Cerebellar cortex (tissue), 1 donor: ENCODE data around the gene EML5.
A peak's percentile ranks its signal among the peaks of the same experiment; 100 is the strongest.

Experiments used
- DNase-seq: peaks from one replicate; pipeline ENCODE4 v3.0.0-alpha.2; 2015; ENCODE audit warnings: low spot score

The EML5 gene

DNA sequence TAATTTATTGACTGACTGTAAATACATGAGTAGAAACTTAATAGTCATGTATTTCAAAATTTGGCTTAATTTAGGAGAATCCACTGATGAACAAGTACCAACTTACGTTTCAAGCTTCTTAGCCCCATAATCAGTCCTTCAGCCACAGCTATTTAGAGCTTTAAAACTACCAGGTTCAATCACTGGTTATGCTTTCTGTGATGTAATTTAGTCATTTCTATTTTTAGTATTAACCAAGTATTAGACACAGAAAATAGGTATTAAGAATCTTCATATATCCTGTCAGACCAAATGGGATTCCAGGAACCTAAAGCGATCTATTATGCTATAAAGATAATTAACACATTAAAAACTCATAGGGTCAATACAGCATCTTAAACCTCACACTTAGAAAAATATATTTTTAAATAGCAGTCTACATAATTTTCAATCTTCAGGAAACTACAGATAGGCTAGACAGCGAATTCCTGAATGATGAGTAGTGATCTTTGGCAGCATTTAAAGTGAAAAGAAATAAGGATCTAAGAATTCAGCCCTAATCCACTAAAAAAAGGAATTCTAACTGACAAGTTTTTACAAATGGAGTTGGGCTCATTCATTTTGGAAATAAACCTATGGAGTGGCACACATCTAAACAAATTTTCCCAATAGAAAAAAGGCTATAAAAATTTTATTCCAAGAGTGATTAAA lies 178.4 kb downstream of the EML5 start:
- no peak for DNase-seq

DNA sequence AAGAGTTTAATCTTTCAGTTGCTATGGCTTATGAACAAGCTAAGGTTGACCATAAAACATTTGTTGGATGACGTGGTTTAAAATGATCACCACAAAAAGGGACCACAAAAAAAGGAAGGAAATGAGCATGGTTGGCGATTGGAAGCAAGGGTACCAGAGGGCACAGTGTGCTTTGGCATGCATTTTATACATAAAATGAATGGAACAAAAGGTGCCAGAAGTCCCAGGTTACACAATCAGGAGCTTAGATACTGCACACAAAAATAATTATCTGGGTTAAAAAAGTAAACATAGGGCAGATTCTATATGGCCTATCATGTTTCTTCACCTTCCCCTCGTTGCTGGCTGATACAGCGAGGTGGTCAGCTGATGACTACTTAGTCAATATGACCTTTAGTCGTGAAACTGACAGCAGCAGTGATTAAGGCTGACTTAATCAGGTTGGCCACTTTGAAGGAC lies 179.2 kb downstream of the EML5 start:
- no peak for DNase-seq

DNA sequence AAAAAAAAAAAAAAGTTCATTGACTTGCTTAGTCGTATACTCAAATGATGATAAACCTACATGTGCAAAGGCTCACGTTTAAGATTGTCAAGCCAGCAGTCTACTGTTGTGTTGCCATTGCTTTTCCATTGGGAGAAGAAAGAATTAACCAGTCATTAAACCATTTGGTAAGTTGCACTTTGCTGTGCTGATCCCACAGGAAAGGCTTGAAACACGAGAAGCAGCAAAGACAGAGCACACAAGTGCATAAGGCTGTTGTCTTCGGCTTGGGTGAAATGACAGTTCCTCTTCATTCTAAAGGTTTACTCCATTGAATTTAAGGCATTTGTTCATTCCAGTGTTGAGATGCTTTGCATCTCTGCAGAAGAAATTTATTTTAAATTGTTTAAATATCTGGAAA lies 179.8 kb downstream of the EML5 start:
- DNase-seq: no peak

DNA sequence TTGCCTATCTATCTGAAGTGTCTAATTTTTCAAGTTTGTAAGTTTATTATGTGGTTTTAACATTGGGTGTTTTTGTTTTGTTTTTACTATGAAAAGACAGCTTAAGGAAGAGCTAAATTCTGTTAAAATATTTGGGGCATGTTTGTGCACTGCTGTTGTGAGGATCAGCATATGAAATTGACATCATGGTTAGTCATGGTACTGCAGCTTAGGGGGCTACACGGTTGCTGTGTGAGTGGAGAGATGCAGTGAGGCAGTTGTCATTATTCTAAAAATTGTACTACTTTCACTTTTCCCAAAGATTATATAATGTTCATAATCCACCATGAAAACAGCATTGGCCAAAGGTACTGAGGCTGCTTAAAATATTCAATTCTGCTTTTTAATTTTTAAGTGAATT lies 180.9 kb downstream of the EML5 start:
- DNase-seq: no peak

DNA sequence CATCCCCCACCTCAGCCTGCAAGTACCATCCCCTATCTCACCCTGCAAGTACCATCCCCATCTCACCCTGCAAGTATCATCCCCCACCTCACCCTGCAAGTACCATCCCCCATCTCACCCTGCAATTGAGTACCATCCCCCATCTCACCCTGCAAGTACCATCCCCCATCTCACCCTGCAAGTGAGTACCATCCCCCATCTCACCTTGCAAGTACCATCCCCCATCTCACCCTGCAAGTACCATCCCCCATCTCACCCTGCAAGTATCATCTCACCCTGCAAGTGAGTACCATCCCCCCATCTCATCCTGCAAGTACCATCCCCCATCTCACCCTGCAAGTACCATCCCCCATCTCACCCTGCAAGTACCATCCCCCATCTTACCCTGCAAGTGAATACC lies 184.9 kb downstream of the EML5 start:
- DNase-seq: no peak

DNA sequence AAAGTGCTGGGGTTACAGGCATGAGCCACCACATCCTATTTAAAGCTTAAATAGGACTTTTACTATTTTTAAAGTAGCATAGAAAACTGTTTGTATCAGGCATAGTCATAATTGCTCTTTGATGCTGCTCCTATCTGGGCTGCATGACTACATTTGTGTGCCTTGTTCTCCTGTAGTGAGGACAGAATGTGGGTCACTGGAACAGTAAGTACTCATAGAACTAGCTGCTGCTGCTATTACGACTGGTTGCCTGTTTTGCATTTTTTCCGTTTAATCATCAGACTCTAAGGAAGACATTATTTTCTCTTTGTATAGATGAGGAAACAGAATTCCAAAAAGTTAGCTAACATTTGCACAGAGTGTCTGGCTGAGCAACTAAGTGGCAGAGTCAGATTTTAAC lies 187.2 kb downstream of the EML5 start:
- no peak for DNase-seq

DNA sequence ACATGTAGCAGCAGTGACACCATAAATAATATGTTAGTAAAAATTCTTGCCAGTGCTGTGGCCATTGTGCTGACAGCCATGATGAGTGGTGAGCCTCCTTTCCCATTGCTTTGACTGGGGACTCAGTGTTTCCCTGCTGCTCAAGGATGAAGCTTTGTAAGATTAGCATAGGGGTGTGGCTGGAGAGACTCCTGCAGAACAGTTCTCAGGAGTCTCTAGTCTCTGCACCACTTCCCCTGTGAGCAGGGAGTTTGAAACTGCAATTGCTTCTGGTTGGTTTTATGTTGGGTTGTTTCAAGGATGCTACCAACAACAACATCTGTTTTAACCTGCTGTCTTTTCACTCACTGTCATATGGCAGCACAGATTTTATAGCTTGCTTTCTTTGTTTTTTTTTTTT lies 188.5 kb downstream of the EML5 start:
- DNase-seq: no peak

DNA sequence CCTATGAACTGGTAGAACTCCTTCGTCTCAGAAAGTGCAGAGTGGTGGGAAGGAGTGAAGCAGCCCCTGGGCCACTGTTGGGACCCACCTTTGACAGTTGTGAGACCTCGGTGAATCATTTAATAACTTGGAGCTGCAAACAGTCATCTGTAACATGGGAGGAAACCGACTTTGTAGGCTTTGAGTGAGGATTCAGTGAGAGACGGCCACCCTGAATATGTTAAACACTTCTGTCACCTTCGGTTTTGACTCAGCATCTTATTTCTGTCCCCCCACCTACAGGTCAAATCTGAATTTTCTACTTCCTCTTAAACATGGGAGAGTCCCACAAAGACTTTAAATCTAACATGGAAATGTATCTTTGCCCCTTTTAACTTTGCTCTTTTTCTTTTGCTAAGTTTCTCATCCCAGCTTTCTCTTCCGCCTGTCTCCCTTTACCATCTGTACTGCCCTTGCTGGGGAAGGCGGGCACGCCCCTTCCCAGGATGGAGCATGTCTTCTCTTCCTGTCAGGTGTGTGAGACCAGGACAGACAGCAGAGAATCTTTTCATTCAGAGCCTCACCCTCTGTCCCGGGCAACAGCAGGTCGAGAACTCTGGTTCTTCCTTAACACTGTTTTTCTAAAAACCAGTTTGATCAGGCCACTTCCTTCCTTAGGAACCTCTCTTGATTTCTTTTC lies 192.9 kb downstream of the EML5 start:
- DNase-seq: no peak

DNA sequence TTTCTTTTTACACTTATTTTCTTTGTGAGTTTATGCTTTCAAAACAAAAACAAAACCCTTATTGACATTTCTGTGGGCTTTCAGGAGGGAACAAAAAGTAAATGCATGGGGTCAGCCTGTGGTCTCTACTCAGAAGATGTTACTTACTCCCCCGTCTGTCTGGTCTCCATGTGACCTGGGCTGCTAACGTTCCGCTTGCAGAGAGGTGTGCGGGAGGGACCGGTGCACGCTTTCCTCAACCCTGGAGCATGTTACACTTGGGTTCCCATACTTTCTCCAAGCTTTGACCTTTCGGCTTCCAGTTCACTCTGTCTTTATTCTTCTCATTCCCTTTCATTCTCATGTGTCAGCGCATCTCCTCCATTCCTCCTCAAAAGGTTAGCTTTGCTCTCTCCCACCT lies 193.4 kb downstream of the EML5 start:
- no peak for DNase-seq

DNA sequence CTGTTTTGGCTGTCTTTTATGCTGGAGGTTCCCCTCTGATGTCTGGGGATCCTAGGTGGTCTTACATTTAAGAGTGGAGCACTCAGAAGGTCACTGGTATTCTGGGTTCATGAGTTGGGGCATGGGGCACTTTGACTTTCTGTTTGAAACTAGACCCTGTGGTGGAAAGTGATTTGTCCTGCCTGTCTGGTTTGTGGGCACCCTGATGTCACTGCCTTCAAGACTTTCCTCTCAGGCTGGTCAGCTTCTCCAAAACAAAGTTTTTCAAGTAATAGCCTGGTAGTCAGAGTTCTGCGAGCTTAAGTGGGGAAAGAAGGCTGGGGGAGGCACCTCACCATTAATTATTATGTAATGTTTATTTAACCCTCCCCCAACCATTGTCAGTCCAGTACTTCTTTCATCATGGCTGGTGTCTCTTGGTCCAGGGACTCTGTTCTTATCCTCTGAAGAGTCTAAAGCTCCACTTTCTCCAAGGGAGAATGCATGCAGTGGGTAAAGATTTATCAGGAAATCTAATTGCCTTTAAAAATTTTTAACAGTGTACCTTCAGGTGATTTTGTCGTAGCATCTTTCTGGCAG lies 194.6 kb downstream of the EML5 start:
- no peak for DNase-seq

DNA sequence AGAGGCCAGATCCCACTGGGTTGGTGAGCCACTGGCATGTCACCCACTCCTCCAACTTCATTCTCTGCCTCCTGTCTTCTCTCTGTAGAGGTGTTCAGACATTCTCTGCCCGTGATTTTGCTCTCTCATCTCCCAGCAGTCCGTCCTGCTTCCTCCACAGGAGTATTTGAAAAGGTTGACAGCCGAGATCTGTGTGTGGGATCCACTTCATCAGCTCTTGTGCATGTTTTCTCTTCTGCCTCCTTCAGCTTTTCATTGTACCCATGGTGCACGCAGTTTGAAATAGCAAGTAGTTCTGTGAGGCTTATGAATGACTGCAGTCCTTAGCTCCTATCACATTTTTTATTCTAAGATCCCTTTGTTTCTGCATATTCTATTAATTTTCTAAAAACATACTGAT lies 195.2 kb downstream of the EML5 start:
- no peak for DNase-seq

DNA sequence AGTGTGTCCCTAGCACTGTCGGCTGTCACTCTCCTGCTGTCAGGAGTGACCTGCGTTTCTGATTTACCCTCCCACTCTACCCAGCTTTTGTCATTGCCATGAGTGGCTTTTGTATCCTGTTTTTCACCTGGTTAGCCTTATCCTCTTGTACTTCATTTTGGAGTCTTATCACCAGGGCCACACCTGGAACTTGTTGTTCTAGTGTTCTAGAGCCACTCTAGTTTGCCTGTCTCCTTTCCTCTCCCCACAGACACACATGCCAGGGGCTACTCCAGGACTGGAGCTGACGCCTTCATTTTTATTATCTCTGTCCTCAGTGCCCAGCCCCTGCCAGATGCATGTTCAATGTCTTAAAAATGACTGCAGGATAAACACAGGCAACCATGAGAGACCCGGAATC lies 195.7 kb downstream of the EML5 start:
- DNase-seq: no peak

DNA sequence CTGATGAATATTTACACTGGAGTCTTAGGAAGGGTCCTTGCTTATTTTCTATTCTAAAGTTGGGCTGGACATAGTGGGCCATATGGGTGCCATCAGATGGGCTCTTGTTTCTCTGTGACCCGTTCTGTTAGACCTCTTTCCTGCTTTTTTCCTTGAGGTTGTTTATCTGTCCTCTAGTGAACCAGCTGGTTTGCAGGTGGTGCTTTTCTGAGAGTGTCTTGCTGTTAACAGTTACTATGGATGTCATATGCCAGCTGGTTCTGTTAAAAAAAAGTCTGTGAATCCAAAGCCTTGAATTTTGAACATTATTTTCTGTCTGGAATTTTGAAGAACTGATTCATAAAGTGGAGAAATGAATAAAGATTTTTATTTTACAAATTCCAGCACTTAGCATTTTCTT lies 200.7 kb downstream of the EML5 start:
- DNase-seq: peak; percentile 34

DNA sequence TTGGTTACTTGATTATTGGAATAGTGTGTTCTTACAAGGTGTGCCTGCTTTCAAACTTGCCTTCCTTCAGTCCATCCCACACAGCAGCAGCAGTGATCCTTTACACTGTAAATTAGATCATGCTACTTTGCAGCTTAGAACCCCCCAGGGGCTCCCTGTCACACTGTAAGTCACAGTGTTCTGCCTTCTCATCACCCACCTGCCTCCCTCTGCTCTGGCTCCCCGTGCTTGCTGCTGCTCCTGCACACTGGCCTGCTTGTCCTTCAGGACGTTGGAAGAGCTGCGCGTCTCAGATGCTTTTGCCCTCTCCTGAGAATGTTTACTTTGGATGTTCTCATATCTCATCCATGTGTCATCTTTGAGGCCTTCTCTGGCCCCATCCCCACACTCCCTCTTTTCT lies 202.6 kb downstream of the EML5 start:
- no peak for DNase-seq

DNA sequence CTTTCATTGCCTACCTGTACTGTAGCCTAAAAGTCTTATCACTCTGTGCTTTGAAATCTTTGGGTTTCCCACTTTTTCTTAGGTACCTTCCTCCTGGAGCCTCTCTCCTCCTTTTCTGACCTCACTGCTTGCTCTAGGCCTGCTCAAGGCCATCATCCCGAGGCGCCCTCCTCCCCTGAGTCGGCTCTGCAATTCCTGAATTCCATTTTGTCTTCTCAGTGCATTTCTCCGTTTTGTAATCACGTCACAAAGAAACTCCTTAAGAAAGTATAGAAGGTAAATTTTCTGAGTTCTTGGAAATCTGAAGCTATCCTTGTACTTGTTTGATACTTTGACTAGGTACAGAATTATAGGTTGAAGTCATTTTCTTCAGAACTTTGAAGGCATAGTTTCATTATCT lies 204.7 kb downstream of the EML5 start:
- no peak for DNase-seq

DNA sequence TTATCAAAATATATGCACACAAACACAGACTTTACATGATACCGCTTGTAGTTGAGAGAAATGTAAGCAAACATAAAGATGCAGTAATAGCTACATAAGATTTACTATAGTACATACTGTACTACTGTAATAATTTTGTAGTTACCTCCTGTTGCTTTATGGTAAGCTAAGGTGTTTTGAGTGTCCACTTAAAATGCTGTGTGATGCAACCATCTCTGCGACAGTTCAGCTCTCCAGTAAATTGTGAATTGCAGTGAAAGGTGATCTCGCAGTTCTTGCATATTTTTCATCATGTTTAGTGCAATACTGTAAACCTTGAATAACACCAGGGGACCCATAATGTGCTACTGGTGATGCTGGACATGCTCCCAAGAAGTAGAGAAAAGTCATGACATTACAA lies 208.3 kb downstream of the EML5 start:
- DNase-seq: no peak

DNA sequence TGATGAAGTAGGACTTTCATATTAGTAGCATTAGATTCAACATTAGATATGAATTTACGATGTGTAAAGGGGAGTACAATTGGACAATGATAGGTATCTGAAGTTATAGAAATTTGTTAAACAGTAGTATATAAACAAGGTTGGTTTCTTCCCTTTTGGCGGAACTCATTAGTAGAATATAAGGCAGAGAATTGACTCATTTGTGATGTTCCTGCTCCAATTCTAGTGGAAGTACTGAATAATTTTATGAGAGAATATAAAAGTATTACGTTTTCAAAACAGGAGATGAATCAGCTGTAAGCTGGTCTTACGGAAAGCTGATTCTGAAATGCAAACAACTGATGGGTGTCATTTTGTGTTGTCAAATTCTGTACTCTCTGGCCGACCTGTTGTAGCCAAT lies 216.5 kb downstream of the EML5 start:
- no peak for DNase-seq

DNA sequence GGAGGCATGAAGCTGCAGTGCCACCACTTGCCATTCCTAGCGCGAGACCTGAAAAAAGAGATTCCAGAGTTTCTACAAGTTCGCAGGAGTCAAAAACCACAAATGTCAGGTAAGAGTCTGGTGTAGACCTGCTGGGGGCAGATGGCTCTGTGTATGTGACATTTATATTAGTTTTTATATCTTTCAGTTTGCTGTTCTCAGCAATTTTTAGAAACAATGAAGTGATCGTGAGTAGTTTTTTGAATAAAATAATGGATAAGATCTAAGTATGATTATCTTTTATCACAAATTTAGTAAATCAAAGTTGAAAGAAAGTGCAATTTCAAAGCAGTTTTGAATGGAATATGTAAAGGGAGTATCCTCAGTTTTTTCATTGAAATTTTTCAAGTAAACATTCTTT lies 220.6 kb downstream of the EML5 start:
- no peak for DNase-seq

DNA sequence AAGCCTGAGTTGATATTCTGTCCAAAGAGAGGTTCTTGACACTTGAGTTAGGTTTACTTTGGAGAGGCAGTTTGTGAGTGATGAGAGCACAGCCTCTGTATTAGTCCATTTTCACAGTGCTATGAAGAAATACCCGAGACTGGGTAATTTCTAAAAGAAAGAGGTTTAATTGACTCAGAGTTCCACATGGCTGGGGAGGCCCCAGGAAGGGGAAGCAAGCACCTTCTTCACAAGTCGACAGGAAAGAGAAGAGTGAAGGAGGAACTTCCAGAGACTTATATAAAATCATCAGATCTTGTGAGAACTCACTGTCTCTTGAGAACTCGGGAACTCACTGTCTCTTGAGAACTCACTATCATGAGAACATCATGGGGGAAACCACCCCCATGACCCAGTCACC lies 224.6 kb downstream of the EML5 start:
- DNase-seq: no peak

DNA sequence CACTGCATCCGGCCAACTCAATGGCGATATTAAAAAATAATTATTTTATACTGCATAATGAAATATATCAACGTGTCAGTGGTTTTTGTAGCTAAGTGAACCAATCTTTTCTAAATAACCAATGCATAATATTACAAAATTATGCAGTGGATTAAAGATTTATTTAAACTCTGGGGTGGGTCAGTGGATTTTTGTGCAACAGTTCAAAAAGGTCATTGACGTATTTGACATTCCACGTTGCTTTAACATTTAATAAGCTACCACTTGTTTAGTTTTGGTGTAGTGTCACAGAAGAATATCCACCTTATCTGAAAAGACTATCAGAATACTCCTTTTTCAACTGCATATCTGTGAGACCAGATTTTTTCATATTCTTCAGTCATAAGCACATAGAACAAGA lies 227.3 kb downstream of the EML5 start:
- no peak for DNase-seq

DNA sequence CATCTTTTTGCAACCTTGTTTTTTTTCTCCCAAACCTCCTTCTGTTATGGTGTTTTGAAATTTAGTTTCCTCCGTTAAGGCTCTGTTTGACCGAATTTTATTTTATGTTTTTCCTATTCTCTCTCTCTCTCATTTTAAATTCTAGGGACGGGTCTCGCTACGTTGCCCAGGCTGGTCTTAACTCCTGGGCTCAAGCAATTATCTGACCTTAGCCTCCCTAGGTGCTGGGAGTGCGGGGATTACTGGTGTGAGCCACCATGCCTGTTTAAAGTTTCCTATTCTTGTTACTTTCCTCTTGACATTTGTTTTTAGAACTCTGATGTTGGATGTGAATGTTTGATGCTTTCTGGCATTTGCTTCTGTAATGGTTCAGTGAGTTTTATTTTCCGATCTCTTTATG lies 228.9 kb downstream of the EML5 start:
- no peak for DNase-seq

DNA sequence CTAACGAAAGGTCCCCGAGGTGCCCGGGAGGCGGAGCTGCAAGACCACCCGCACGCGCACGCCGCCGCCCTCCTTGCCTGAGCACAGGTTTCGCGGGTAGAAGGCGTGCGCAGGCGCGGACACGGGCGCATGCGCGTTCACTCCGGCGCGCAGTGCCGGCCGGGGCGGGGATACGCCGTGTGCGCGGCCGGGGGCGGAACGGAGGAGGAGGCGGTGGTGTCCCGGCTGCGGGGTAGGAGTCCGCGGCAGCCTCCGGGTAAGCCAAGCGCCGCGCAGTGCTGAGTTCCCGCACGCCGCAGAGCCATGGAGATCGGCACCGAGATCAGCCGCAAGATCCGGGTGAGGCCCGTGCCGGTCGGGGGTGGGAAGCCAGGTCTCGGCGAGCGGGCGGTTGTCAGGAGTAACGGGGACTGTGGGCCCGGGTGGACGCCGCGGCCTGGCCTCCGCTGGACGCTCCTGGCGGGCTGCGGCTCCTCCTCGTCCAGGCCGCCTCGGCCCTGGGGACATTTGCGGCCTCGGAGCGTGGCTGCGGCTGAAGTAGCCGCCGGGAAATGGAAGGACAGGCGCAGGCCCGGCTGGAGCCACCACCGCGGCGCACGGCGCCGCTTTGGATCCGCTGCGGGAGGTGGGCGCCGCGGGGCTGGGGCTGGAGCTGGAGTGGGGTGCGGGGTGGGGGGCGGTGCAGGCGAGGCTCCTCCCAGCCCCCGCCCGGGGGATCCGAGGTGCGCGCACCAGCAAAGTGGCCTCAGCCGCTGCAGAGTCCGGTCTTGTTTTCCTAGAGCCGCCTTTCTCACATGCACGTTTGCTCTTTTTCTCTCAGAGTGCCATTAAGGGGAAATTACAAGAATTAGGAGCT lies 229.7 kb downstream of the EML5 start, which contains the start of gene ZC3H14:
Gene ZC3H14, plus strand, starts transcription at position 207 of the 856 bp plus-strand sequence. Its CDS starts 97 bp downstream, at position 304.
- DNase-seq: peak; percentile 84

DNA sequence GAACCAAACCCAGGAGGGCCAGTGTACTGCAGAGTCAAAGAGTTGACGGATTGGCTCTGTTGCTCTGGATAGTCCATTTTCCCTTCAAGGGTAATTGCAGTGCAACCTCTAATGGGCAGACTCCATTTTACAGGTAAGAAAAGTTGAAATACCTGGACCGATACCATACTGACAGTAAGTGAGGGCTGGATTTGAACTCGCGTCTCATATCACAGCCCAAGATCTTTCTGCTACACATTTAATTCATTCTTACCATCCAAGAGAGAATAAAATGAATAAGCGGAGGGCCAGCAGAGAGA lies 230.3 kb downstream of the EML5 start:
- DNase-seq: no peak
